Neural crest cell (in vitro differentiated cells): Measurements from ENCODE around the gene TBC1D16. TPM values are rescaled to one million over a fixed set of nuclear protein-coding genes. Genes with fewer than 3 reads are reported as not detected.
A peak's percentile ranks its signal among the peaks of the same experiment; 100 is the strongest.

Source experiments
- DNase-seq: peaks from one replicate; pipeline ENCODE4 v3.0.0; 2021; ENCODE audit warnings: low read depth, mixed read lengths, low spot score
- H3K27ac Mint-ChIP-seq: one replicate; pipeline ENCODE4 v1.8.0; 2021; ENCODE audit warnings: mild to moderate bottlenecking, mixed read lengths; ENCODE audit not compliant: unreplicated experiment
- H3K27me3 Mint-ChIP-seq: 2 replicates; pipeline ENCODE4 v1.8.0; 2021; ENCODE audit warnings: low read depth, mild to moderate bottlenecking, mixed read lengths
- H3K36me3 Mint-ChIP-seq: 2 replicates; pipeline ENCODE4 v1.8.0; 2021; ENCODE audit warnings: low read depth, mild to moderate bottlenecking, mixed read lengths
- H3K4me1 Mint-ChIP-seq: 2 replicates; pipeline ENCODE4 v1.8.0; 2021; ENCODE audit warnings: mixed read lengths
- H3K4me3 Mint-ChIP-seq: one replicate; pipeline ENCODE4 v1.8.0; 2021; ENCODE audit warnings: mild to moderate bottlenecking, mixed read lengths
- H3K9me3 Mint-ChIP-seq: 2 replicates; pipeline ENCODE4 v1.8.0; 2021; ENCODE audit warnings: mixed read lengths
- total RNA-seq: library from RNA; stranded (reverse); gene quantifications from 2 replicates; pipeline ENCODE4 v1.2.1, GENCODE V29; 2021
- TF ChIP-seq, protein P1 (sequence below): fragments of 200-600 bp; sonication (generic); conservative IDR thresholded peaks from 2 replicates; pipeline ENCODE4 v1.5.0; 2021; ENCODE audit warnings: antibody characterized with exemption, mild to moderate bottlenecking

TBC1D16 gene
- total RNA-seq, 1 donor from 2014 or later, result 96.2 TPM

DNA sequence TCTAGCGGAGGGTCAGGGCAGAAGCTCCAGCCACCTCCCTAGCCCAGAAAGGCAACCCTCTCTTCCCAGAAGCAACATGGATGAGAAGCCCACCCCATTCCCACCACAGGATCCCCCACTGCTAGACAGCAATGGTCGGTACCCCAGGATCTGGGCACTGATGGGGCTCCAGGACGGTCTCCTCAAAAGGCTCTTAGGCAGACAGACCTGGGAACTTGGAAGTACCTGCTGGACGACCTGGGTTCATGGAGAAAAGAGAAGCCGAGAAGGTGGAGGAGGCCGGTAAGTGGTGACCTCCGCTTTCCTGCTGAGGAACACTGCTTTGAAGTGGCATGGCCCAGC lies 96.6 kb downstream of the TBC1D16 start:
- H3K4me3 Mint-ChIP-seq, result no peak overlapping the region
- H3K36me3 Mint-ChIP-seq, result peaks cover 21% of the 10 kb centered on the region
- DNase-seq, result no peak
- peaks cover 2% of the 10 kb centered on the region for H3K27me3 Mint-ChIP-seq
- peaks cover 17% of the 10 kb centered on the region for H3K4me1 Mint-ChIP-seq
- no peak overlapping the region for H3K27ac Mint-ChIP-seq
- TF ChIP-seq, protein P1, sequence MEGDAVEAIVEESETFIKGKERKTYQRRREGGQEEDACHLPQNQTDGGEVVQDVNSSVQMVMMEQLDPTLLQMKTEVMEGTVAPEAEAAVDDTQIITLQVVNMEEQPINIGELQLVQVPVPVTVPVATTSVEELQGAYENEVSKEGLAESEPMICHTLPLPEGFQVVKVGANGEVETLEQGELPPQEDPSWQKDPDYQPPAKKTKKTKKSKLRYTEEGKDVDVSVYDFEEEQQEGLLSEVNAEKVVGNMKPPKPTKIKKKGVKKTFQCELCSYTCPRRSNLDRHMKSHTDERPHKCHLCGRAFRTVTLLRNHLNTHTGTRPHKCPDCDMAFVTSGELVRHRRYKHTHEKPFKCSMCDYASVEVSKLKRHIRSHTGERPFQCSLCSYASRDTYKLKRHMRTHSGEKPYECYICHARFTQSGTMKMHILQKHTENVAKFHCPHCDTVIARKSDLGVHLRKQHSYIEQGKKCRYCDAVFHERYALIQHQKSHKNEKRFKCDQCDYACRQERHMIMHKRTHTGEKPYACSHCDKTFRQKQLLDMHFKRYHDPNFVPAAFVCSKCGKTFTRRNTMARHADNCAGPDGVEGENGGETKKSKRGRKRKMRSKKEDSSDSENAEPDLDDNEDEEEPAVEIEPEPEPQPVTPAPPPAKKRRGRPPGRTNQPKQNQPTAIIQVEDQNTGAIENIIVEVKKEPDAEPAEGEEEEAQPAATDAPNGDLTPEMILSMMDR, result no peak
- H3K9me3 Mint-ChIP-seq, result no peaks in the 10 kb centered on the region

DNA sequence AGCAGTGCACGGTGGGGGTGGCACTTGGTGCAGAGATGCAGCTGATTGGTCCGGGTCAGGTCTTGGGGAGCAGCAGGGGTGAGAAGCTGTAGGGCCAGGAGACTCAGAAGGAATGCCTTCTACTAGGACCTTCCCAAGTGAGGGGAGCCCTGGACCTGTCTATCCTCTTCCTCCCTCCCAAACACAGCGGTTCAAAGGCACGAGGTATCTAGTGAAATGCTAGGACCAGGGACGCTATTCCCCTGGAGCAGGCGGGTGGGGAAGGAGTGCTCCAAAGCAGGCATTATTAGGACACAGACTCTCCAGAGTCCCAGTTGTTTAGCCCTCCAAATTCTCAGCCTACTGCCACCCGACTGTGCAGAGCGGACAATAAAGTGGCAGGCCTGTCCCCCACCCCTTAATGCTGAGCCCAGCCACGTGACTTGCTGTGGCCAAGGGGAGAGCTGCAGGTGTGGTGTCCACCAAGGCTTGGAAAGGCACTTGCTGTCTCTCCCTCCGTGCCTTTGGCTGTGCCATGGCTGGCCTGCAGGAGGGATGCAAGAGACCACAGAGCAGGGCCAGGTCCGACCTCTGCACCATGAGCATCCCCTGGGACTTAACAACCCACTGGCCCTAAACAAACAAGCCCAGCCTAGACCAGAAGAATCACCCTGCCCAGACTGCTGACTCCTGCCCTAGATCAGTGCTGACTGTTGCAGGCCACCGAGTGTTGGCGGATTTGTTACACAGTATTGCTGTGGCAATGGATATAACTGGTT lies 97.2 kb downstream of the TBC1D16 start:
- H3K4me3 Mint-ChIP-seq, result no peak overlapping the region
- TF ChIP-seq, protein P1, result no peak
- H3K9me3 Mint-ChIP-seq, result no peaks in the 10 kb centered on the region
- no peak for DNase-seq
- H3K27me3 Mint-ChIP-seq, result peaks cover 4% of the 10 kb centered on the region
- peaks cover 22% of the 10 kb centered on the region for H3K4me1 Mint-ChIP-seq
- H3K36me3 Mint-ChIP-seq, result peaks cover 17% of the 10 kb centered on the region
- H3K27ac Mint-ChIP-seq, result no peak overlapping the region

DNA sequence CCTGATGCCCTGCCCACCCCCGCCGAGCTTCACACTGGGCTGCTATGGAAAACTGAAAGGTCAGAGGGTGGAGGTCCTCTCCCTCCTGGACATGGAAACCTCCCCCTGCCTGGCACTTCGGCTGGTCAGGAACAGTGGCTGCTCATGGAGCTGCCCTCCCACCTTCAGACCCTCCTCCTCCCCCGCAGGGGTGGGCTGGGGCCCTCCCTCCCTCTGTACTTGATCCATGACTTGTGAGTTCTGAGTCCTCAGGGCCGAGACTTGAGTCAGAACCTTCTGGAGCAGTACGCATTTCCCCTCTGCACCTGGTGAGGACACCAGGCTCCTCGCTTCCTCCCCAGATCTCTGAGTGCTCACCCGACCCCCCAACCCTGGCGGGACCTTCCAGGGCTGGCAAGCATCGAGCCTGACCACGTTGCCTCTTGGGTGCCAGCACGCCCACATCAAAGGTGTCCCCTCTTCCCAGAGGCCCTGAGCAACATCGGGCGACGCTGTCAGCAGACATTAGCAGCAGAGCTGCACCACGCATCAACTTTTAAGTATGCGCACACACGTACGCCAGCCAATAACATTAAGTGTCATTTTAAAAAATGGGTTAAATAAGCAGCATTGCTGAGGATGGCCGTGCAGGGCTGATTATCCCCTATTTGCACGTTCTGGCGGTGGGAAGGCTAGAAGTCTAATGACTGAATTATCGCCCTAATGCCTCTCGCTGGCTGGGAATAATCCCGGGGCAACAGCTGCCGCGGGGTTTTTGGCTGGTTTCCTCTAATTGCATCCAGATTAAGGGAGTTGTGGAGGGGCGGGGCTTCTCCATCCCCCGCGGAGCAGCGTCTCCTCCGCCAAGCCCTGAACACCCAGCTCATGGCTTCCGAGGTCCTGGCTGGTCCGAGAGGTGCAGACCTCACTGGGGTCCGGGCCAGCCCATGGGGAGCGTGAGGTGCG lies 98.0 kb downstream of the TBC1D16 start:
- no peaks in the 10 kb centered on the region for H3K9me3 Mint-ChIP-seq
- no peak for DNase-seq
- H3K4me1 Mint-ChIP-seq, result peaks cover 21% of the 10 kb centered on the region
- H3K36me3 Mint-ChIP-seq, result peaks cover 12% of the 10 kb centered on the region
- H3K4me3 Mint-ChIP-seq, result peak overlapping the region; percentile 44
- peaks cover 13% of the 10 kb centered on the region for H3K27me3 Mint-ChIP-seq
- no peak overlapping the region for H3K27ac Mint-ChIP-seq
- TF ChIP-seq, protein P1, result no peak

GRCh38 chr17:79936641-79937381 lies 98.9 kb downstream of the TBC1D16 start:
- Mint-ChIP-seq H3K4me3 (no peak overlapping the region), H3K27me3 (peaks cover 21% of the 10 kb centered on the region), H3K9me3 (no peaks in the 10 kb centered on the region), H3K36me3 (peaks cover 15% of the 10 kb centered on the region), H3K4me1 (peaks cover 26% of the 10 kb centered on the region), H3K27ac (no peak overlapping the region)
- TF ChIP-seq, protein P1, result no peak
- no peak for DNase-seq

DNA sequence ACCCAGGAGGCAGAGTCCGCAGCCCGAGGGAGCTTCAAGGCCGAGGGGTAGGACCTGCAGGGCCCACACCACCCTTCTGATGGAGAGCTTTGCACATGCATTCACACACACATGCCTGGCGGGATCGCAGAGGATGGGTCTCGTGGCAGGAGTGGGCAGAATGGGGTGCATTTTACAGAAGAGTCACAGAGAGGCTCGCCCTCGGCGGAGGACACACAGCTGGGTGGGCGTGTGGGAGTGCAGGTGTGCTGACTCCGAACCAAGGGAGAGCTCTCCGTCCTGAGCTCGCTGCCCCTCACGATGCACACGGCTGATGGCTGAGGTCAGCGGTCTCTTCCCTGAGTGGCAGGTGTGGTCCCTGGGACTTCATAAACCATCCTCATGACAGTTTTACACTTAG lies 99.6 kb downstream of the TBC1D16 start:
- H3K9me3 Mint-ChIP-seq, result no peaks in the 10 kb centered on the region
- DNase-seq, result no peak
- peaks cover 32% of the 10 kb centered on the region for H3K4me1 Mint-ChIP-seq
- peaks cover 15% of the 10 kb centered on the region for H3K36me3 Mint-ChIP-seq
- H3K27me3 Mint-ChIP-seq, result peaks cover 29% of the 10 kb centered on the region
- H3K27ac Mint-ChIP-seq, result no peak overlapping the region
- TF ChIP-seq, protein P1, result no peak
- peak overlapping the region; percentile 4 for H3K4me3 Mint-ChIP-seq
